Adipocyte (in vitro differentiated cells): ENCODE measurements around the gene CFI.

Experiments
- DNase-seq: peaks from one replicate; pipeline ENCODE4 v3.0.0-alpha.2; 2015; ENCODE audit warnings: low read depth
- H3K27me3 ChIP-seq: replicated peaks from 2 replicates; pipeline ENCODE4 v1.7.0; 2013; ENCODE audit warnings: mild to moderate bottlenecking, low read length, moderate library complexity; ENCODE audit not compliant: control insufficient read depth, insufficient read depth
- H3K36me3 ChIP-seq: 2 replicates; pipeline ENCODE4 v1.7.0; 2013; ENCODE audit warnings: low read length, mild to moderate bottlenecking, moderate library complexity; ENCODE audit not compliant: control insufficient read depth, insufficient read depth, severe bottlenecking
- H3K4me1 ChIP-seq: 2 replicates; pipeline ENCODE4 v1.7.0; 2013; ENCODE audit warnings: mild to moderate bottlenecking, low read length, moderate library complexity; ENCODE audit not compliant: control insufficient read depth, insufficient read depth
- H3K4me3 ChIP-seq: 2 replicates; pipeline ENCODE4 v1.7.0; 2013; ENCODE audit warnings: mild to moderate bottlenecking, low read length, moderate library complexity
- H3K9ac ChIP-seq: 2 replicates; pipeline ENCODE4 v1.7.0; 2013; ENCODE audit warnings: mild to moderate bottlenecking, low read length, moderate library complexity
- H3K9me3 ChIP-seq: 2 replicates; pipeline ENCODE4 v1.7.0; 2013; ENCODE audit warnings: mild to moderate bottlenecking, low read length, moderate library complexity; ENCODE audit not compliant: control insufficient read depth

CFI gene

DNA sequence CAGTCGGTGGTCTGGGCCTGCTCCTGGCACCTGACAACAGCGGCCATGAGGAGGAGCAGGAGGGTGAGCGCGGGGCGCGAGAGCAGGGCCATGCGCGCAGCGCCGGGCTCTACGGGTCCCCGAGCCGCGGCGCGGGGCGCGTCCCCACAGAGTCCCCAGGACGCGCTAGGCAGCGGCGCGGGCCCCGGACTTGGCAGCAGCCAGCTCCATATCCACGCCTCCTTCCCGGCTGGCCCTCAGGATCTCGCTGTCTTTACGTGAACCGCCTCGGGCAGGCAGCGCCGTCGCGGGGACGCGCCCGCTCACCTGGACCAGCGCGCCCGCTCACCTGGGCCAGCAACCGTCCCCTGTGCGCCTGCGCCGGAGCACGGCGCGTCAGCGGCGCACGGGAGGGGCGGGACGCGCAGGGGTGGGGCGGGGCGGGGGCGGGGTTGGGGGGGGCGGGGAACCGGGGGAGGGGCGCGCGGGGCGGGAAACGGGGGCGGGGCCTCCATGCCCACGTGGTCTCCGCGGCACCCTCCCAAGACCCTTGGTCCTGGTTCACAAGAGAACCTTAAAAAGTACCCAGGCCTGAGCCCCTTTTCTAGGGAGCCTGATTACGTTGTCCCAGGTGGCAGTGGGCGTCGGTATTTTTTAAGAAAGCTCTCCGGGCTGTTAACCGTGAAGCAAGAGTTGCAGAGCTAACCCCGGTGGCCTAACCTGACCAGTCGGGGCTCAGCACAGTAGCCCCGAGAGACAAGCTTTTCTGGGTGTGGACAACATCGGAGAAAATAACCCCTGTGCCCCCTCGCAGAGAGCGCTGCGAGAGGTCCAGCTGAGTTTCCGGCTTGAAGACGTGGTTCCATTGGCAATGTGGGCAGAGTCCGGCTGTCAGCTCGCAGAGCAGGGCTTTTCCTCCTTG lies 71.8 kb downstream of the CFI start, which contains the start of gene PLA2G12A:
TSS of gene PLA2G12A (minus strand) at position 353 of the 901 bp plus-strand sequence. CDS start at position 92, 261 bp downstream.
- DNase-seq, result peak; percentile 81
- H3K27me3 ChIP-seq, result no peaks in the 10 kb centered on the region
- H3K9me3 ChIP-seq, result no peaks in the 10 kb centered on the region
- no peaks in the 10 kb centered on the region for H3K36me3 ChIP-seq
- H3K4me3 ChIP-seq, result peak within 1 kb of the TSS; percentile 99
- H3K4me1 ChIP-seq, result peaks cover 12% of the 10 kb centered on the region
- H3K9ac ChIP-seq, result peak within 1 kb of the TSS; percentile 95

DNA sequence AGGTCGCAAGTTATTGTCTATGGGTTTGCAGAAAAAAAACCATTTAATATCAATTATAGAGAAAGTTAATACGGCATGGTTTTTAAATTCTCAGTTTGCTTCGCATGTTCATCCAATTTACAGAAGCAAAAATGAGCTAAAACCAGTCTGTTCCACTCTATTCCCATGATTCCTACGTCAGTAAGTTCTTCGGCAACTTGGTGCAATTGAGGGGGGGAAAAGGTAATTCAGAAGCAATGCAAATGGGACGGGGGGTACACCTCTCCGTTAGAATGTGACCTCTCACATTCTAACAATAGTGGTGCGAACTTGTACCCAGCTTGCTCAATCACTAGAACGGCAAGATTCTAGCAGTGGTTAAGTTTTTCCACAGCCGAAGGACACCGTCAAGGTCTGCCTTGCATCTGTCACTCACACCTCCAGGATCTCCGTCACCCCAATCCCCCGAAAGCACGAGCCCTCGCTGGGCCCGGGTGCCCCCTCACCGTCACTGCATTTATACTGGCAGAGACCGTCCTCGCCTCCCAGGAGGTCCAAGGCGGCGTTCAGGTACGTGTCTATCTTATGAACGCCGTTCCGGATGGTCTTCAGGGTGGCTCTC lies 72.6 kb downstream of the CFI start:
- H3K27me3 ChIP-seq, result no peaks in the 10 kb centered on the region
- peak overlapping the region; percentile 99 for H3K4me3 ChIP-seq
- no peaks in the 10 kb centered on the region for H3K9me3 ChIP-seq
- peaks cover 12% of the 10 kb centered on the region for H3K4me1 ChIP-seq
- H3K36me3 ChIP-seq, result no peaks in the 10 kb centered on the region
- peak overlapping the region; percentile 94 for H3K9ac ChIP-seq
- DNase-seq, result peak; percentile 29

GRCh38 chr4:109728385-109728784 lies 73.4 kb downstream of the CFI start:
- Histone ChIP-seq H3K27me3 (no peaks in the 10 kb centered on the region), H3K9me3 (no peaks in the 10 kb centered on the region), H3K36me3 (no peaks in the 10 kb centered on the region), H3K4me3 (peak overlapping the region; percentile 99), H3K4me1 (peaks cover 12% of the 10 kb centered on the region), H3K9ac (peak overlapping the region; percentile 94)
- DNase-seq, result no peak

DNA sequence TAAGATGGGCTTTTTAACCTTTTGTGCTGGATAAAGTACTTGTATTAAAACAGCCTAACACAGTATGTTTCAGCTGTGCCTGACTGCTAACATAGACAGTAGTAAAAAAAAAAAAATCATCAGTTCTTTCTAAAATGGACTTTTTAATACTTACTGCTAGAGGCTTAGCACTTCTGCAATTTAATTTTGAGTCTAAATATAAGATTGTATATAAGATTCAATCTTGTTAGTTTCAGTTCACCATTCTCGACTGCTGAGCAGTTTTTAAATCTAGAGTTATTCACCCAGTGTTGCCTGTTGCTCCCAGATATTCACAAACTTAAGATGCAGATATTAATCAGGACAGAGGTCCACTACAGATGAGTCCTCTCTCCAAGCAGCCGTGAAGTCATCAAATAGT lies 78.7 kb downstream of the CFI start:
- Histone ChIP-seq H3K9me3 (no peaks in the 10 kb centered on the region), H3K9ac (no peak overlapping the region), H3K36me3 (no peaks in the 10 kb centered on the region), H3K27me3 (no peaks in the 10 kb centered on the region), H3K4me3 (no peak overlapping the region), H3K4me1 (peaks cover 2% of the 10 kb centered on the region)
- DNase-seq, result no peak

GRCh38 chr4:109722357-109722756 lies 79.4 kb downstream of the CFI start:
- H3K27me3 ChIP-seq, result no peaks in the 10 kb centered on the region
- DNase-seq, result no peak
- H3K9me3 ChIP-seq, result no peaks in the 10 kb centered on the region
- no peaks in the 10 kb centered on the region for H3K36me3 ChIP-seq
- no peak overlapping the region for H3K4me3 ChIP-seq
- H3K4me1 ChIP-seq, result no peaks in the 10 kb centered on the region
- H3K9ac ChIP-seq, result no peak overlapping the region

DNA sequence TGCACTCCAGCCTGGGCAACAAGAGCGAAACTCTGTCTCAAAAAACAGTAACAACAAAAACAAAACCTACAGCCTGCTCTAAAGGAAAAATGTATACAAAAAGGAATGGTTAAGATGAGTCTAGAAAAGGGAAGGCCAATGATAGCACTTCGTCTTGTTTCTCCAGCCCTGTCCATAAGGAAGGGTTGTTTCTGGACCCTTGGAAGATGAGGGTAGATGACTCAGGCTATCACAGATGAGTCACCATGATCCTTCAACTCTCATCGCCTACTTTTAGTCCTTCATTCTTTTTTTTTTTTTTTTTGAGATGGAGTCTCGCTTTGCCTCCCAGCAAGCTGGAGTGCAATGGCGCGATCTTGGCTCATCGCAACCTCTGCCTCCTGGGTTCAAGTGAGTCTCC lies 80.8 kb downstream of the CFI start:
- Histone ChIP-seq H3K36me3 (peaks cover 13% of the 10 kb centered on the region), H3K4me1 (no peaks in the 10 kb centered on the region), H3K27me3 (no peaks in the 10 kb centered on the region), H3K4me3 (no peak overlapping the region), H3K9me3 (no peaks in the 10 kb centered on the region), H3K9ac (no peak overlapping the region)
- no peak for DNase-seq

DNA sequence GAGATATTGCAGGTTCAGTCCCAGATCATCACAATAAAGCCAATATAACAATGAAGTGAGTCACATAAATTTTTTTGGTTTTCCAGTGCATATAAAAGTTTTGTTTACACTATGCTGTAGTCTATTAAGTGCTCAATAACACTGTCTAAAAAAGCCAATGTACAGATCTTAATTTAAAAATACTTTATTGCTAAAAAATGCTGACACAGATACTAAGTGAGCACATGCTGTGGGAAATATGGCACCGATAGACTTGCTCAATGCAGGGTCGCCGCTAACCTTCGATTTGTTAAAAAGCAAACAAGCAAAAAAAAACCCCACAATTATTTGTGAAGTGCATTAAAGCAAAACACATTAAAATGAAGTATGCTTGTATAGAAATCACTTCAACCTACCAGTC lies 82.2 kb downstream of the CFI start:
- H3K36me3 ChIP-seq, result peaks cover 17% of the 10 kb centered on the region
- no peak overlapping the region for H3K9ac ChIP-seq
- no peaks in the 10 kb centered on the region for H3K27me3 ChIP-seq
- H3K4me1 ChIP-seq, result no peaks in the 10 kb centered on the region
- no peak for DNase-seq
- no peaks in the 10 kb centered on the region for H3K9me3 ChIP-seq
- no peak overlapping the region for H3K4me3 ChIP-seq

DNA sequence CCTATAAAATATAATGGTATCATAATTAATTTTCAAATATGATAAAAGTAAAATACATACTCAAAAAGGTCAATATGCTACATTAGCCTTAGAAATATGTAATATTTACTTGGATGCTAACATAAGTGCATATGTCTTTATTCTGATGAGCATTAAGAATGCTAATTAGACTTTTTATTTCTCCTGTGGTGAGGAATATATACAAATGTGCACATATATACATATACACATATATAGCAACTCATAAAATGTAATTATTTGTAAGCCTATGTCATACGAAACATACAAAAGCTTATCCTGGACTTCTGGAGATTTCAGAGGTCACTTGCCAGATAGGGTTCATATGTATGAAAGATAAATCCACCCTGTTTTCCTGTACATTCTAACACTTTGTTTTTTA lies 83.0 kb downstream of the CFI start:
- H3K4me1 ChIP-seq, result peaks cover 5% of the 10 kb centered on the region
- H3K27me3 ChIP-seq, result no peaks in the 10 kb centered on the region
- H3K36me3 ChIP-seq, result peaks cover 18% of the 10 kb centered on the region
- H3K9me3 ChIP-seq, result no peaks in the 10 kb centered on the region
- no peak overlapping the region for H3K4me3 ChIP-seq
- no peak overlapping the region for H3K9ac ChIP-seq
- DNase-seq, result no peak

- DNase-seq, result no peak
These were observed 88.3 kb downstream of the CFI start for GRCh38 chr4:109713500-109713899.

DNA sequence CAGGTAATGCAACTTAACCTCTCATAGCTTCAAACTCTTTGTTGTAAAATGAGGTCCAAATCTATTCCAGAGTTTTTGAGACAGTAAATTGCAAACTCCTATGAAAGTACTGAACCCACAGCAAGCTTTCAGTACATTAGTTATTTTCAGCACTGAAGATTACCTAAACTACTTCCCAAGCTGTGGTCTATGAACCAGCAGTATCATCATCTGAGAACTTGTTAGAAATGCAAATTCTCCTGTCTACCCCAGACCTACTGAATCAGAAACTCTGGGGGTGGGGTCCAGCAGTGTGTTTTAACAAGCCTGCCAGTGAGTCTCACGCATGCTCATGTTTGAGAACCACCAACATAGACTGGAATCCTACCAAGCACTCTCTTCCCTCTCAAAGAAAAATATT lies 92.8 kb downstream of the CFI start:
- peaks cover 6% of the 10 kb centered on the region for H3K4me1 ChIP-seq
- DNase-seq, result no peak
- no peak overlapping the region for H3K9ac ChIP-seq
- no peaks in the 10 kb centered on the region for H3K27me3 ChIP-seq
- H3K36me3 ChIP-seq, result peaks cover 27% of the 10 kb centered on the region
- no peak overlapping the region for H3K4me3 ChIP-seq
- no peaks in the 10 kb centered on the region for H3K9me3 ChIP-seq

More at GRCh38 chr4:109713500-109713899, 88.3 kb downstream of the CFI start:
- peaks cover 34% of the 10 kb centered on the region for H3K36me3 ChIP-seq
- H3K4me1 ChIP-seq, result peaks cover 5% of the 10 kb centered on the region
- H3K9ac ChIP-seq, result no peak overlapping the region
- no peaks in the 10 kb centered on the region for H3K9me3 ChIP-seq
- H3K27me3 ChIP-seq, result no peaks in the 10 kb centered on the region
- H3K4me3 ChIP-seq, result no peak overlapping the region

DNA sequence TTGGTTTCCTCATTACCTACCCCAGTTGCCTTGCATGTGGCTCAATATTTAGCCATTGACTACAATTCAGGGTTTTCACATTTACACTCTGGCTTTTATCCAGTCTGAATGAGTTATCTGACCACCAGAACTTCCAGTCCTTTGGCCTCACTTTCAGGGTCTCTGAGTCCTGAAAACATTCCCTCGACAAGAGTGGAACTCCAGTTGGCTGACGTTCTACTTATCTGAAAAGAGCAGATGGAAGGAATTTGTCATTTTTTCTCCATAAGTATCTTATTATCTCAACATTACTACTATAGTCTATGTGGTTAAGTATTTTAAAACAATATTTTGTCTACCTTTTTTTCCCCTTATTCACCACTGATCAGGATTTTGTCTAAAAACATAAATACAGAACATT lies 93.4 kb downstream of the CFI start:
- Histone ChIP-seq H3K36me3 (peaks cover 23% of the 10 kb centered on the region), H3K4me1 (peaks cover 11% of the 10 kb centered on the region), H3K4me3 (no peak overlapping the region), H3K9ac (no peak overlapping the region), H3K9me3 (no peaks in the 10 kb centered on the region), H3K27me3 (no peaks in the 10 kb centered on the region)
- no peak for DNase-seq
